SK-N-SH treated with all-trans-retinoic acid at 6 μM for 48 hours (cell line): ENCODE data around the gene UBN2.

Source experiments
- ATAC-seq: fragments of 200-7000 bp; cut with Tn5 transposase; 3 replicates; pipeline ENCODE4 v1.9.1; 2020; ENCODE audit warnings: mild to moderate bottlenecking, moderate library complexity
- ARNTL ChIP-seq: fragments of 450-650 bp; formaldehyde crosslinking; IDR thresholded peaks from 2 replicates; pipeline ENCODE4 v1.5.0; 2020; ENCODE audit warnings: low read depth, mild to moderate bottlenecking, moderate library complexity, borderline replicate concordance
- BACH2 ChIP-seq: fragments of 250-450 bp; sonication (Bioruptor Pico); IDR thresholded peaks from 2 replicates; pipeline ENCODE4 v1.9.0; 2021; ENCODE audit warnings: mild to moderate bottlenecking, borderline replicate concordance
- CREB5 ChIP-seq: fragments of 250-450 bp; sonication (Bioruptor Pico); IDR thresholded peaks from 2 replicates; pipeline ENCODE4 v1.5.1; 2020; ENCODE audit warnings: low read depth, mild to moderate bottlenecking, moderate library complexity
- CSDC2 ChIP-seq: fragments of 250-450 bp; sonication (Bioruptor Pico); IDR thresholded peaks from 2 replicates; pipeline ENCODE4 v1.5.0; 2020; ENCODE audit warnings: mild to moderate bottlenecking, moderate library complexity
- ESRRG ChIP-seq: fragments of 250-450 bp; sonication (Bioruptor Pico); IDR thresholded peaks from 2 replicates; pipeline ENCODE4 v1.6.1; 2021; ENCODE audit warnings: mild to moderate bottlenecking
- GLIS3 ChIP-seq: fragments of 250-450 bp; sonication (Bioruptor Pico); IDR thresholded peaks from 2 replicates; pipeline ENCODE4 v1.5.0; 2020; ENCODE audit warnings: mild to moderate bottlenecking, moderate library complexity
- ISL1 ChIP-seq: fragments of 250-450 bp; sonication (Bioruptor Pico); IDR thresholded peaks from 2 replicates; pipeline ENCODE4 v2.1.2; 2022; ENCODE audit warnings: mild to moderate bottlenecking, moderate library complexity
- OSR1 ChIP-seq: fragments of 250-450 bp; sonication (Bioruptor Pico); IDR thresholded peaks from 2 replicates; pipeline ENCODE4 v1.8.0; 2022; ENCODE audit warnings: moderate library complexity, mild to moderate bottlenecking, inconsistent platforms
- PATZ1 ChIP-seq: fragments of 250-450 bp; sonication (Bioruptor Pico); IDR thresholded peaks from 2 replicates; pipeline ENCODE4 v1.8.0; 2020; ENCODE audit warnings: mild to moderate bottlenecking, moderate library complexity, borderline replicate concordance
- PPARA ChIP-seq: fragments of 250-450 bp; sonication (Bioruptor Pico); IDR thresholded peaks from 2 replicates; pipeline ENCODE4 v1.5.0; 2020; ENCODE audit warnings: mild to moderate bottlenecking, borderline replicate concordance
- RARB ChIP-seq: fragments of 250-450 bp; sonication (Bioruptor Pico); IDR thresholded peaks from 2 replicates; pipeline ENCODE4 v1.8.0; 2021; ENCODE audit warnings: mild to moderate bottlenecking, moderate library complexity
- TCF4 ChIP-seq: fragments of 250-450 bp; sonication (Bioruptor Pico); IDR thresholded peaks from 2 replicates; pipeline ENCODE4 v1.8.0; 2021; ENCODE audit warnings: mild to moderate bottlenecking, moderate library complexity, borderline replicate concordance
- TOX ChIP-seq: fragments of 250-450 bp; sonication (Bioruptor Pico); IDR thresholded peaks from 2 replicates; pipeline ENCODE4 v1.8.0; 2021; ENCODE audit warnings: mild to moderate bottlenecking, moderate library complexity, borderline replicate concordance
- ZC3H10 ChIP-seq: fragments of 250-450 bp; sonication (Bioruptor Pico); IDR thresholded peaks from 2 replicates; pipeline ENCODE4 v1.5.1; 2021; ENCODE audit warnings: mild to moderate bottlenecking, moderate library complexity
- ZFP3 ChIP-seq: fragments of 250-450 bp; sonication (Bioruptor Pico); IDR thresholded peaks from 2 replicates; pipeline ENCODE4 v1.5.0; 2020; ENCODE audit warnings: mild to moderate bottlenecking, moderate library complexity
- ZFP30 ChIP-seq: fragments of 450-650 bp; formaldehyde crosslinking; IDR thresholded peaks from 2 replicates; pipeline ENCODE4 v1.5.0; 2022; ENCODE audit warnings: mild to moderate bottlenecking, moderate library complexity
- ZNF565 ChIP-seq: fragments of 450-650 bp; formaldehyde crosslinking; conservative IDR thresholded peaks from 2 replicates; pipeline ENCODE4 v1.5.0; 2020; ENCODE audit warnings: low read depth, mild to moderate bottlenecking, moderate library complexity
- ZNF70 ChIP-seq: fragments of 450-650 bp; formaldehyde crosslinking; IDR thresholded peaks from 2 replicates; pipeline ENCODE4 v1.5.0; 2020; ENCODE audit warnings: mild to moderate bottlenecking, moderate library complexity
- ZNF8 ChIP-seq: fragments of 450-650 bp; formaldehyde crosslinking; IDR thresholded peaks from 2 replicates; pipeline ENCODE4 v1.5.0; 2020; ENCODE audit warnings: mild to moderate bottlenecking, moderate library complexity
- TF ChIP-seq, protein P1 (sequence below): fragments of 250-450 bp; sonication (Bioruptor Pico); IDR thresholded peaks from 2 replicates; pipeline ENCODE4 v1.5.1; 2021; ENCODE audit warnings: mild to moderate bottlenecking, moderate library complexity
- TF ChIP-seq, protein P2 (sequence below): fragments of 250-450 bp; sonication (Bioruptor Pico); IDR thresholded peaks from 2 replicates; pipeline ENCODE4 v1.8.0; 2021; ENCODE audit warnings: low read depth, mild to moderate bottlenecking, moderate library complexity, borderline replicate concordance
- TF ChIP-seq, protein P3 (sequence below): fragments of 250-450 bp; sonication (Bioruptor Pico); IDR thresholded peaks from 2 replicates; pipeline ENCODE4 v1.5.0; 2020; ENCODE audit warnings: mild to moderate bottlenecking, moderate library complexity

The UBN2 gene

DNA sequence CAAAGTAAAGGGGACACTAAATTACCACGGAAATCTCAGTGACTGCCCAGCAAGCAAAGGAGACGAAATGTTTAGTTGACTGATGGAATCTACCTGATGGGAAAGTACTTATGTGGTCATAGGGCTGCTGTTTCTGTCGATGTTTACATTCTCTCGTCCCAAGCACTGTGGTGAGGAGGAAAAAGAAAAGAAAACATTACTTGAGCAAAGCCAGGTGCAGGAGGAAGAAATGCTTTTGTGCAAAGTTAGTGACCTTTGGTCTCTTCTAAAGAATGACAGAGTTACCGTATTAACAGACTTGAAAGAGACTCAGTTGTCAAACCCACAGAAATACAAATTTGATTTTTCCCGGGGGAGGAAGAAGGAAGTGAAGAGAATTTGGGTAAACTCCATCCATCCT, 66.8 kb downstream of the UBN2 start:
- no peak for ATAC-seq
- TF ChIP-seq ZFP30 (no peak), ISL1 (CRISPR knock-in tag) (no peak), ESRRG (no peak), ZNF565 (CRISPR knock-in tag) (no peak), TOX (no peak), ZNF8 (no peak), GLIS3 (CRISPR knock-in tag) (no peak), RARB (no peak), PPARA (CRISPR knock-in tag) (no peak), BACH2 (CRISPR knock-in tag) (no peak), ZNF70 (CRISPR knock-in tag) (no peak), CSDC2 (no peak), ZFP3 (CRISPR knock-in tag) (no peak), CREB5 (CRISPR knock-in tag) (no peak), ARNTL (CRISPR knock-in tag) (no peak), ZC3H10 (CRISPR knock-in tag) (no peak)
- TF ChIP-seq, protein P1, sequence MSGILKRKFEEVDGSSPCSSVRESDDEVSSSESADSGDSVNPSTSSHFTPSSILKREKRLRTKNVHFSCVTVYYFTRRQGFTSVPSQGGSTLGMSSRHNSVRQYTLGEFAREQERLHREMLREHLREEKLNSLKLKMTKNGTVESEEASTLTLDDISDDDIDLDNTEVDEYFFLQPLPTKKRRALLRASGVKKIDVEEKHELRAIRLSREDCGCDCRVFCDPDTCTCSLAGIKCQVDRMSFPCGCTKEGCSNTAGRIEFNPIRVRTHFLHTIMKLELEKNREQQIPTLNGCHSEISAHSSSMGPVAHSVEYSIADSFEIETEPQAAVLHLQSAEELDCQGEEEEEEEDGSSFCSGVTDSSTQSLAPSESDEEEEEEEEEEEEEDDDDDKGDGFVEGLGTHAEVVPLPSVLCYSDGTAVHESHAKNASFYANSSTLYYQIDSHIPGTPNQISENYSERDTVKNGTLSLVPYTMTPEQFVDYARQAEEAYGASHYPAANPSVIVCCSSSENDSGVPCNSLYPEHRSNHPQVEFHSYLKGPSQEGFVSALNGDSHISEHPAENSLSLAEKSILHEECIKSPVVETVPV (CRISPR knock-in tag) = no peak
- TF ChIP-seq, protein P2, sequence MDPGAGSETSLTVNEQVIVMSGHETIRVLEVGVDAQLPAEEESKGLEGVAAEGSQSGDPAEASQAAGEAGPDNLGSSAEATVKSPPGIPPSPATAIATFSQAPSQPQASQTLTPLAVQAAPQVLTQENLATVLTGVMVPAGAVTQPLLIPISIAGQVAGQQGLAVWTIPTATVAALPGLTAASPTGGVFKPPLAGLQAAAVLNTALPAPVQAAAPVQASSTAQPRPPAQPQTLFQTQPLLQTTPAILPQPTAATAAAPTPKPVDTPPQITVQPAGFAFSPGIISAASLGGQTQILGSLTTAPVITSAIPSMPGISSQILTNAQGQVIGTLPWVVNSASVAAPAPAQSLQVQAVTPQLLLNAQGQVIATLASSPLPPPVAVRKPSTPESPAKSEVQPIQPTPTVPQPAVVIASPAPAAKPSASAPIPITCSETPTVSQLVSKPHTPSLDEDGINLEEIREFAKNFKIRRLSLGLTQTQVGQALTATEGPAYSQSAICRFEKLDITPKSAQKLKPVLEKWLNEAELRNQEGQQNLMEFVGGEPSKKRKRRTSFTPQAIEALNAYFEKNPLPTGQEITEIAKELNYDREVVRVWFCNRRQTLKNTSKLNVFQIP (CRISPR knock-in tag) = no peak
- TF ChIP-seq, protein P3, sequence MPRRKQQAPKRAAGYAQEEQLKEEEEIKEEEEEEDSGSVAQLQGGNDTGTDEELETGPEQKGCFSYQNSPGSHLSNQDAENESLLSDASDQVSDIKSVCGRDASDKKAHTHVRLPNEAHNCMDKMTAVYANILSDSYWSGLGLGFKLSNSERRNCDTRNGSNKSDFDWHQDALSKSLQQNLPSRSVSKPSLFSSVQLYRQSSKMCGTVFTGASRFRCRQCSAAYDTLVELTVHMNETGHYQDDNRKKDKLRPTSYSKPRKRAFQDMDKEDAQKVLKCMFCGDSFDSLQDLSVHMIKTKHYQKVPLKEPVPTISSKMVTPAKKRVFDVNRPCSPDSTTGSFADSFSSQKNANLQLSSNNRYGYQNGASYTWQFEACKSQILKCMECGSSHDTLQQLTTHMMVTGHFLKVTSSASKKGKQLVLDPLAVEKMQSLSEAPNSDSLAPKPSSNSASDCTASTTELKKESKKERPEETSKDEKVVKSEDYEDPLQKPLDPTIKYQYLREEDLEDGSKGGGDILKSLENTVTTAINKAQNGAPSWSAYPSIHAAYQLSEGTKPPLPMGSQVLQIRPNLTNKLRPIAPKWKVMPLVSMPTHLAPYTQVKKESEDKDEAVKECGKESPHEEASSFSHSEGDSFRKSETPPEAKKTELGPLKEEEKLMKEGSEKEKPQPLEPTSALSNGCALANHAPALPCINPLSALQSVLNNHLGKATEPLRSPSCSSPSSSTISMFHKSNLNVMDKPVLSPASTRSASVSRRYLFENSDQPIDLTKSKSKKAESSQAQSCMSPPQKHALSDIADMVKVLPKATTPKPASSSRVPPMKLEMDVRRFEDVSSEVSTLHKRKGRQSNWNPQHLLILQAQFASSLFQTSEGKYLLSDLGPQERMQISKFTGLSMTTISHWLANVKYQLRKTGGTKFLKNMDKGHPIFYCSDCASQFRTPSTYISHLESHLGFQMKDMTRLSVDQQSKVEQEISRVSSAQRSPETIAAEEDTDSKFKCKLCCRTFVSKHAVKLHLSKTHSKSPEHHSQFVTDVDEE (CRISPR knock-in tag) = no peak

DNA sequence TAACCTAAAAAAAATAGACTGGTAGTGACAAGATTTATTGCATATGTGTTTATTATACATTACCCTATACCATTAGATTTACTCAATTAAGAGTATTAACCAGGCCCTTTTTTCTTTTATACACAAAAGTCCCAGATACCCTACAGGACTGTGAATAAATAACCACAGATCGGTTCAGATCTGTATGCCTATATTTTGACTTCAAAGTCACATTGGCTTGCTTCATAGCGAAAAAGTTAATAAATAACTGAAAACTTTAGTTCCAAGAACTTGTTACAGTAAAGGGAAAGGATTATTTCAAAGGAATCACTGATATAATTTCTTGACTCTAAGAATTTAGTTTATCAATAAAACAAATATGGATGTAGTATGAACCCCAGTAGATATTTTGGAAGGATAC, 68.3 kb downstream of the UBN2 start:
- no peak for TF ChIP-seq PATZ1 (CRISPR knock-in tag)
- TF ChIP-seq RARB = no peak
- TF ChIP-seq OSR1 (CRISPR knock-in tag) = no peak
- no peak for TF ChIP-seq CREB5 (CRISPR knock-in tag)
- TF ChIP-seq, protein P3 (CRISPR knock-in tag) = no peak
- TF ChIP-seq ZC3H10 (CRISPR knock-in tag) = no peak
- TF ChIP-seq ZFP30 = no peak
- TF ChIP-seq TCF4 (CRISPR knock-in tag) = no peak
- no peak for TF ChIP-seq PPARA (CRISPR knock-in tag)
- TF ChIP-seq, protein P2 (CRISPR knock-in tag) = no peak
- TF ChIP-seq, all 23 proteins: peak for 0
- no peak for ATAC-seq
